Measurements from ENCODE around the gene SPIC.
"Not testable (repeated sequence)": the region's sequence is repeated elsewhere in the genome, so short reads cannot be mapped to it uniquely, and the experiment has no call there.

Gene SPIC

GRCh38 chr12:101474711-101475386, at the start of gene SPIC:
Gene SPIC (plus strand): TSS chr12:101475336. CDS start chr12:101476905, 1,569 bp downstream.
- DNase-seq = no peak

GRCh38 chr12:101430456-101430855, 44.7 kb upstream of the SPIC start:
- no peak for DNase-seq

DNA sequence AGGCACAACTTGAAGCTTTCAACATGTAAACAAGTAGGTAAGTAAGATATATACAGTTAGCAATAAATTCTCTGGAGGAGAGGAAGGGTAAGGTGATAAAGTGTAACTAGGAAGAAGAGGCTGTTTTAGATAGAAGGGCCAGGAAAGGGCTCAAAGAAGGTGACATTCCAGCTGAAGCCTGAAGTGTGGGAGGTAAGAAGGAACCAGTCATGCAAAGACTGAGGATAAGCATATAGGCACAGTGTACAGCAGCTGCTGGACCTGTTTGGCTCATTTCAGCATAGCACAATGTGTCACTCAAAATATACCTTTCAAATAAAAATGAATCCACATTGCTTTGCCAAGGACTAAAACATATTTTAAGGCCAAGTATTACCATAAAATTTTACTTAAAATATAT, 39.0 kb upstream of the SPIC start:
- no peak for DNase-seq

- no peak for DNase-seq
Observed at GRCh38 chr12:101439236-101439635, 35.9 kb upstream of the SPIC start.

GRCh38 chr12:101441461-101442224, 33.5 kb upstream of the SPIC start:
- DNase-seq = no peak

- no peak for DNase-seq
Observed at GRCh38 chr12:101455685-101456084, 19.5 kb upstream of the SPIC start.

- peak; percentile 60 for DNase-seq
Observed at GRCh38 chr12:101459642-101460346, 15.3 kb upstream of the SPIC start.

DNA sequence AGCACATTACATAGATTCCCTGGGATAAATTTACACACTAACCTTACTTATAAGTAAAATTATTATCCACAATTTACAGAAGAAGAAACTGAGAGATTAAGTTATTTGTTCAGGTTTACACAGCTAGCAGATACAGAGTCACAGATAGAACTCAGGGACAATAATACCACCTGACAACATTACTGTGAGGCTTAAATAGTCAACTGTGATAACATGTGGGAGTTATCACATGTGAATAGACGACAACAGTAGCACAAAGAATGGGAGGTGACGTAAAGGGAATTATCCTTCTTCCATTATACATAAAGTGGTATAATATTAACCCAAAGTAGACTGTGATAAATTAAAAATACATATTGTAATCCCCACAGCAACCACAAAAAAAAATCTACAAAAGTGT, 6.2 kb upstream of the SPIC start:
- no peak for DNase-seq

- DNase-seq = no peak
Observed at GRCh38 chr12:101470939-101471338, 4.2 kb upstream of the SPIC start.

- DNase-seq = not testable (repeated sequence)
Observed at GRCh38 chr12:101471878-101472277, 3.3 kb upstream of the SPIC start.

- no peak for DNase-seq
Observed at GRCh38 chr12:101474248-101474647, 888 bp upstream of the SPIC start.

GRCh38 chr12:101475751-101476305, 692 bp downstream of the SPIC start:
- DNase-seq = peak; percentile 74

DNA sequence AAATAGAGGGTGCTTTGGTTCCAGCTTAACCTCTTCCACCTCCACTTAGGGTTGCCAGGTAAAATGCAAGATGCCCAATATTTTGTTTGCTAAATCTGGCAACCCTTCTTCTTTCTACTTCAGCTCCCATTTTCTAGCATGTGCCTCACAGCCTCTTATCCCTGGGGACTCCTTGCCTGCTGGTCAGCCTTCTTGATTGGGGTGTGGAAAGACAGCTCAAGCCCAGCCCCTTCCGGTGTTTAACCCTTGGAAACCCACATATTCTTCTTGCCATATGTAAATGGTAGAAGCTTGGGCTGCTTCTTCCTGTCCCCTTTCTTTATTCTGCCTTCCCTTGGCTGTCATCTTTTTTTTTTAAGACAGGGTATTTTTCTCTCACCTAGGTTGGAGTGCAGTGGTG, 5.7 kb downstream of the SPIC start:
- DNase-seq = peak; percentile 29

DNA sequence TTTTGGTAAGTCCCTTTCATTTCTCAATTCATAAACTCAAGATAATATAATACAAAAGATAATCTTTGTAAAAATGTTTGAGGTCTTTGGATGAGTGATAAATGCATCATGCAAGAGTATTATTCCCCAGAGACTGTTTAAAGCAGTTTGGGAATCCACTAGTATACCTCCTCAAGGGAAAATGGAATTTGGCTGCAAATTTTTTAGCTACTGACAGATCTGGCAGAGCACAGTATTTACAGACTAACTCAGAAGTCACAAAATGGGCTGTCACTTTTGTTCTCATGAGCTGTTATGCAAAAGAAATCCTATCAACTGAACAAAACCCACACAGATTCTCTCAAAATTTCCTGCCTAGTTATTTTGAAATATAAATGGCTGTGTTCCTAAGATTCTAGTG, 9.9 kb downstream of the SPIC start:
- no peak for DNase-seq

DNA sequence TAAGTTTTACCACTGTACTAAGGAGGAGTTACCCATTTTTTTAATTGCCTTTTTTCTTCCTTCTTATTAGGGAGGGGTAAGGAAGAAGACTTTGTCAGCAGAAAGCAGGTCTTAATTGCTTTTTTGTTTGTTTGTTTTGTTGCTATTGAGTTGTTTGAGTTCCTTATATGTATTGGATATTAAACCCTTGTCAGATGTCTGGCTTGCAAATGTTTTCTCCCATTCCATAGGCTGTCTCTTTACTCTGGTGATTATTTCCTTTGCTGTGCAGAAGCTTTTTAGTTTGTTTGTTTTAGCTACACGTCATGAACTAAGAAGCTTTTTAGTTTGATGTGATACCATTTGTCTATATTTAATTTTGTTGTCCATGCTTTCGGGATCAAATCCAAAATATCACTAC, 13.3 kb downstream of the SPIC start:
- no peak for DNase-seq

DNA sequence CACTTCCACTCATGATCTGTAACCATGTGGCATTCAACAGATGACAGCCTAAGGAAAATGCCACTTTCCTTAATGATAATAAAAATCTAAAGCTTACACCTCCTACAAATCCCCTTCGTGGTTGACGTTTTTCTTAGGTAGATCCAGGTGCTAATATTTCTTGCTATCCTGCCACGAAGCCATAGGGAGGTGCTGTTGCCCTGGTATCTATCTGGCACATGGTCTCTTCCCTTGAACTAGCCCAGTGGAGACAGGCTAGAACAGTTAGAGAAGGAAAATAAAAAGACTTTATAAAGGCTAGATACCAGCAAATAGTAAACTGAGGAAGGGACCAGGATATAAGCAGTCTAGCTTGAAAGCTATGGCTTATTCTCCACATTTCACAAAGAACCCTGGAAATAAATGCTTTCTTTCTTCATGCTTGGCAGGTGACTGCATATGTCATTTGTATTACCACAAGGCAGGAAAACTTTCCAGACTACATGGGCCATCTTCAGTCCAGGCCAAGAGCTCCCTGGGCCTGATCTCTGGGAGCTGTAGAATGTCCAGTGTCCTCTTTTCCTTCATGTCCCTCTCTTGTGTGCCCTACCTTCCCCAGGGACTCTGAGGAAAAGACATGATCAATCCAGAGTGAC, 15.3 kb downstream of the SPIC start:
- peak; percentile 80 for DNase-seq

DNA sequence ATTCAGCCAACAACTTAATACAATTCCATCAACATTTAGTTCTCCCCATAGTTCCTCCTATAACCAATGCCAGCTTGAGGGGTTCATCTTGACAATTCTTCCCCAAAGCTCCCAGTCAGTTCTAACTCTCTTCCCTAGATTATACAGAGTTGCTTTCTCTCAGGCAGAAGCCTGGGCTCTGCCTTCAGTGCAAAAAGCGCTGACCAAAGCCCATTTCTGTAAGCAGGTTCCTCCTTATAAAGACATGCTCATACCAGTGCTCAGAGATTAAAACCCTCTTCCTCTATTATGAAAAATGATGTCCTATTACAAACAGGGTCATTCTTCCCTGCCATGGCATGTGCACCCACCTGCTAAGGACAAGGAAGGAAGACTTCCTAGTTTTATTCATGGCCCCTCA, 16.2 kb downstream of the SPIC start:
- DNase-seq = no peak

- DNase-seq = no peak
Observed at GRCh38 chr12:101493556-101493955, 18.4 kb downstream of the SPIC start.

- no peak for DNase-seq
Observed at GRCh38 chr12:101498252-101498651, 23.1 kb downstream of the SPIC start.

GRCh38 chr12:101501410-101501995, 26.4 kb downstream of the SPIC start:
- peak; percentile 12 for DNase-seq

DNA sequence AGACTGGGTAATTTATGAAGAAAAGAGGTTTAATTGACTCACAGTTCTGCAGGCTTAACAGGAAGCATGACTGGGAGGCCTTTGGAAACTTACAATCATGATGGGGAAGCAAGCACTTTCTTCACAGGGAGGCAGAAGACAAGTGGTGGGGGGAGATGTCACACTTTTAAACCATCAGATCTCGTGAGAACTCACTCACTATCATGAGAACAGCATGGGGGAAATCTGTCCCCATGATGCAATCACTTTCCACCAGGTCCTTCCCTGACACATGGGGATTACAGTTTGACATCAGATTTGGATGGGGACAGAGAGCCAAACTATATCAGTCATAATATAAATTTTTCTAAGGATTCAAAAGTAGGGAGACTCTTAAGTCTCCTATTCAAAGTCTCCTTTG, 46.0 kb downstream of the SPIC start:
- no peak for DNase-seq

DNA sequence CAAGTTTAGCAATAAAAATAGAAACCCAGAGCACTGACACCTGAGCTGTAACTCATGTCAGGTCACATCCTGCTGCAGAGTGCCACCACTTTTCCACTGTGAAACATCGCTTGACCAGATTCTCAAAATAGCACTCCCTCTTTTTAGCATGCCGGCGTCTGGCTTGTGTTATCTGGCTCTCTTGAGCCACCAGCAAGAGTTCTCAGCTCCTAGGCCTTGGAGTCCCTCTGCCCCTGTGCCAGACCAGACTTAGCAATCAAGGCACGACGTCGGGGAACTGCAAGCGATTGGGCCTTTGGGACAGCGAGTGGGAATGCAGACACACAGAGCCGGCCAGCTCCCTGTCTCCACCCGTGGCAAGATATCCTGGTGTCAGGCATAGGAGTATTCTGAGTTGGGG, 52.5 kb downstream of the SPIC start:
- DNase-seq = no peak

Data from NCI-H69 (cell line).